Karpas-422 (cell line): ENCODE data around the gene GLIS1. TPM values are rescaled to one million over a fixed set of nuclear protein-coding genes. Genes with fewer than 3 reads are reported as not detected.

ENCODE experiments used
- DNase-seq: peaks from one replicate; pipeline ENCODE4 v3.0.0-alpha.2; 2015
- H2AFZ ChIP-seq: fragments of 200-600 bp; sonication (generic); 2 replicates; pipeline ENCODE4 v1.6.1; 2014; ENCODE audit warnings: antibody characterized with exemption, low read length, mixed read lengths
- H3K27ac ChIP-seq: fragments of 200-600 bp; sonication (generic); 2 replicates; pipeline ENCODE4 v1.5.1; 2014; ENCODE audit warnings: mild to moderate bottlenecking, low read length, moderate library complexity
- H3K27me3 ChIP-seq: fragments of 200-600 bp; sonication (generic); 2 replicates; pipeline ENCODE4 v1.6.1; 2014; ENCODE audit warnings: low read length, mixed read lengths
- H3K36me3 ChIP-seq: fragments of 200-600 bp; sonication (generic); 2 replicates; pipeline ENCODE4 v1.6.1; 2014; ENCODE audit warnings: low read length, mixed read lengths; ENCODE audit not compliant: insufficient read depth
- H3K4me1 ChIP-seq: fragments of 200-600 bp; sonication (generic); 2 replicates; pipeline ENCODE4 v1.6.1; 2014; ENCODE audit warnings: mild to moderate bottlenecking, low read length, mixed read lengths
- H3K4me2 ChIP-seq: fragments of 200-600 bp; sonication (generic); 2 replicates; pipeline ENCODE4 v1.6.1; 2014; ENCODE audit warnings: low read length, low read depth, mild to moderate bottlenecking; ENCODE audit not compliant: poor library complexity, severe bottlenecking
- H3K4me3 ChIP-seq: fragments of 200-600 bp; sonication (generic); 2 replicates; pipeline ENCODE4 v1.5.1; 2014; ENCODE audit warnings: mild to moderate bottlenecking, antibody characterized with exemption, low read length, mixed read lengths
- H3K79me2 ChIP-seq: fragments of 200-600 bp; sonication (generic); 2 replicates; pipeline ENCODE4 v1.6.1; 2014; ENCODE audit warnings: mild to moderate bottlenecking, low read length, mixed read lengths
- H3K9ac ChIP-seq: fragments of 200-600 bp; sonication (generic); 2 replicates; pipeline ENCODE4 v1.6.0; 2014; ENCODE audit warnings: low read length
- H3K9me2 ChIP-seq: fragments of 200-600 bp; sonication (generic), shearing (Covaris generic); replicated peaks from 2 replicates; pipeline ENCODE4 v1.6.0; 2014; ENCODE audit warnings: mild to moderate bottlenecking, low read length, moderate library complexity; ENCODE audit not compliant: insufficient read depth
- H3K9me3 ChIP-seq: fragments of 300-700, 200-600 bp; sonication (generic); 2 replicates; pipeline ENCODE4 v1.6.1; 2014; ENCODE audit warnings: low read length, mixed read lengths
- H4K20me1 ChIP-seq: fragments of 200-600 bp; sonication (generic); 2 replicates; pipeline ENCODE4 v1.6.1; 2014; ENCODE audit warnings: mild to moderate bottlenecking, antibody characterized with exemption, low read length, low read depth; ENCODE audit not compliant: insufficient read depth
- total RNA-seq: library from RNA; depleted of rRNA; stranded (reverse); fragments of >200 nt; shearing (Covaris generic); gene quantifications from 2 replicates; pipeline ENCODE4 v1.2.3, GENCODE V29; 2014; ENCODE audit warnings: low replicate concordance

Gene GLIS1
- total RNA-seq, 1 experiment from 2014 or later, result not detected

GRCh38 chr1:53546409-53547155 lies 192.4 kb downstream of the GLIS1 start:
- Histone ChIP-seq H3K9me3 (no peaks in the 10 kb centered on the region), H3K9me2 (no peaks in the 10 kb centered on the region), H4K20me1 (no peaks in the 10 kb centered on the region), H3K79me2 (no peaks in the 10 kb centered on the region), H3K27ac (no peak overlapping the region), H3K9ac (no peak overlapping the region), H3K4me2 (no peak overlapping the region), H3K27me3 (no peaks in the 10 kb centered on the region), H3K4me3 (no peak overlapping the region), H2AFZ (no peak overlapping the region), H3K4me1 (peaks cover 18% of the 10 kb centered on the region), H3K36me3 (no peaks in the 10 kb centered on the region)
- no peak for DNase-seq

DNA sequence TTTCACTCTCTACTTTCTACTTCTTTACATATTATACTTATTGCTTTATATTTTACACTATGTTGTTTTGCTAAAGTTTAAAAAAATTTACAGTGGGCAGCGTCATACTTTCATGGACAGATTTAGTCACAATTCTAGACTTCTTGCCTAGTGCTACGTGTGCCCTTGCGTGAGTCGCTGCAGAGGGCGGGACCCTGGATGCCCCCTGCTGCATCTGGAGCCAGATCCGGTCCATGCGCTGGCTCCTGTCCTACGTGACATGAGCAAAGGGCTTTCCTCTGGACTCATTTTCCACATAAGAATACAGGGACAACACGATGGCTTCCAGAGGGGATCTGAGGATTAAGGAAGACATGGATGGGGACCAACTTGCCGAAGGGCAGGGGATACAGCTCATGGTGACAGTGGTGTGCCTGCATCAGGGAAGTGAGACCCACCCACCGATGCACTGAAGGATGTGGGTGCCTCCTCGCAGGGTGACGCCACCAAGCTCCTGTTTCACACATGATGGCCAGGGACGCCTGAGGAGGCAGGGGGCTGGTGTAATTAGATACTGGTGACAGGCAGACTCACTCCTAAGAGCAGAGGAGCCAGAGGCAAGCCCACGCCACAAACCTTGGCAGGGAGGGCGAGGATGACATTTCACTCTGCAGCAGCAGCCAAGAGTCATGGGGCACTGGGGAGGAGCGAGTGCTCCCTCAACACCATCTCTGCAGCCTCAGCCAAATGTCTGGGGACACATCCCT lies 193.1 kb downstream of the GLIS1 start:
- H2AFZ ChIP-seq, result no peak overlapping the region
- no peaks in the 10 kb centered on the region for H4K20me1 ChIP-seq
- H3K4me1 ChIP-seq, result peaks cover 21% of the 10 kb centered on the region
- H3K9ac ChIP-seq, result no peak overlapping the region
- no peaks in the 10 kb centered on the region for H3K9me2 ChIP-seq
- no peak overlapping the region for H3K27ac ChIP-seq
- H3K79me2 ChIP-seq, result no peaks in the 10 kb centered on the region
- H3K9me3 ChIP-seq, result no peaks in the 10 kb centered on the region
- no peak overlapping the region for H3K4me2 ChIP-seq
- no peak for DNase-seq
- no peaks in the 10 kb centered on the region for H3K36me3 ChIP-seq
- H3K4me3 ChIP-seq, result no peak overlapping the region
- no peaks in the 10 kb centered on the region for H3K27me3 ChIP-seq

- Histone ChIP-seq H3K27ac (no peak overlapping the region), H4K20me1 (no peaks in the 10 kb centered on the region), H3K4me3 (no peak overlapping the region), H3K9me3 (no peaks in the 10 kb centered on the region), H3K4me1 (peaks cover 21% of the 10 kb centered on the region), H3K79me2 (no peaks in the 10 kb centered on the region), H3K36me3 (no peaks in the 10 kb centered on the region), H2AFZ (no peak overlapping the region), H3K4me2 (no peak overlapping the region), H3K9ac (no peak overlapping the region), H3K27me3 (no peaks in the 10 kb centered on the region), H3K9me2 (no peaks in the 10 kb centered on the region)
- DNase-seq, result no peak
Measured at GRCh38 chr1:53544728-53545515, 194.0 kb downstream of the GLIS1 start.

DNA sequence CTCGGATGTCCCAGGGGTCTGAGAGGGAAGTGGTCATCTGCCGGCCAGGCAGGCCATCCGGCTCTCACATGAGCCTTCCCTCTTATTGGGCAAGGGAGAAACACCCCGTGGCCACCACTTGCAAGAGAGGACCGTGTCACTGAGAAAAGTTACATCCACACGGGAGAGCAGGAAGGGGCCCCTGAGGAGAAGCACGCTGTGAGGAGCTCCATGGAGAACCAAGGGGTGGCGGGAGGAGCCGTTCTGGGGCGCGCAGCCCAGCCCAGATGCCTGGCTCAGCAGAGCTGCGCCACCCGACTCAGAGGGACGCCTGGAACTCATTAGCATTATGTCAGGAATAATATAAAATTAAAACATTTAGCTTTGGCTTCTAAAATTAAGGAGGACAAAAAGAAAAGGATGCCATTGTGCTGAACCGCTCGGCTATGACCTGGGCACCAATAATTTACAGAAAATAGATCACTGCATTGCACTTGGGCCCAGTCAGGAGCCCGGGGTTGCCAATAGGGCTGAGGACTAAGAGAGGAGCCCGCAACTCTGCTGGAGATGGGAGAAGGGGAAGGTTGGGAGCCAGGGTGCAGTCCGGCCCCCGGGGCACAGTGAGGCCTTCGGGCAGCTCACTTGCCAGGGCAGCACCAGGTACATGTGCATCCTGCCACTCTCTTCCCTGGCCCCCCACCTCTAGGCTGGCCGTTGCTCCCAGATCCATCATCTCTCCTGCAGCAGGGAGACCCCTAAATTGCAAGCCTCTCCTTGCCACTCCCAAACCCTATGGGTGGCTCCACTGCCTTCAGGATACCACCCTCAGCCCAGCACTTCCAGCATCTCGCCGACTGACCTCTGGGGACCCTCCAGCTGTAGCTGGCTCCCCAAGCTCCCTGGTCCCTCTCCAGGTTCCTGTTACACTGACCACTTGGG lies 194.9 kb downstream of the GLIS1 start:
- no peaks in the 10 kb centered on the region for H3K9me3 ChIP-seq
- peaks cover 21% of the 10 kb centered on the region for H3K4me1 ChIP-seq
- H3K4me3 ChIP-seq, result no peak overlapping the region
- no peaks in the 10 kb centered on the region for H3K79me2 ChIP-seq
- H3K27me3 ChIP-seq, result no peaks in the 10 kb centered on the region
- no peak for DNase-seq
- no peaks in the 10 kb centered on the region for H3K36me3 ChIP-seq
- H3K4me2 ChIP-seq, result no peak overlapping the region
- H3K9me2 ChIP-seq, result no peaks in the 10 kb centered on the region
- no peaks in the 10 kb centered on the region for H4K20me1 ChIP-seq
- no peak overlapping the region for H3K9ac ChIP-seq
- no peak overlapping the region for H2AFZ ChIP-seq
- H3K27ac ChIP-seq, result no peak overlapping the region

DNA sequence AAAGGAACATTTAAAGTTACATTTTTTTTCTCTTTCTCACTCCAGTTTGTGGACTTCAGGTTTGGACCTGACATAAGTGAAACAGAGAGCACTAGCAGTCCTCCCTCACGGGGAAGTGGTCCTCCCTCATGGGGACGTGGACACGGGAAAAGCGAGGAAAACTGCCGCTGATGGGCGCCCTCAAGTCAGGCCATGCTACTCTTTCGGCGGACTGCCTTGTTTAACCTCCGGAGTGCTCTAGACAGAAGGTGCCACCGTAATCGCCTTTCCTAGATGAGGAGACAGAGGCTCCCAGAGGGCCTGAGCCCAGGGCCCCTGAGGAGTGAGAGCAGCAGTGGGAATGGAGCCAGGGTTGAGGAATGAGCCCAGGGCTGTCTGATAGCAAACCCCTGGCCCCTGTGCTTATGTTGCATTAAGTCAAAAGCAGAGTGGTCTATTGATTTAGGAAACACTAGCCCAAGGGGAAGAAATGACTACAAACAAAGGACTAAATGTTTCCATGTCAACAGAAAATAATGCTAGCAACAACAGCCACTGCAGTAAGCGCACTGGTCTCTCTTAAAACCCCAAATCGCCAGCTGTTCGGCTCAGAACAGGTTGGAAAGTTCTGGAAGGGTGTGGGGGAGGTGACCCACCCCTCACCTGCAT lies 195.7 kb downstream of the GLIS1 start:
- Histone ChIP-seq H2AFZ (no peak overlapping the region), H3K79me2 (no peaks in the 10 kb centered on the region), H3K27ac (no peak overlapping the region), H4K20me1 (no peaks in the 10 kb centered on the region), H3K27me3 (no peaks in the 10 kb centered on the region), H3K9me2 (no peaks in the 10 kb centered on the region), H3K4me3 (no peak overlapping the region), H3K4me1 (peaks cover 21% of the 10 kb centered on the region), H3K9me3 (no peaks in the 10 kb centered on the region), H3K36me3 (no peaks in the 10 kb centered on the region), H3K9ac (no peak overlapping the region), H3K4me2 (peak overlapping the region; percentile 7)
- no peak for DNase-seq

- H3K9me2 ChIP-seq, result no peaks in the 10 kb centered on the region
- H3K27me3 ChIP-seq, result no peaks in the 10 kb centered on the region
- no peaks in the 10 kb centered on the region for H3K9me3 ChIP-seq
- no peaks in the 10 kb centered on the region for H3K36me3 ChIP-seq
- H2AFZ ChIP-seq, result no peak overlapping the region
- H3K4me1 ChIP-seq, result peaks cover 21% of the 10 kb centered on the region
- no peak overlapping the region for H3K4me3 ChIP-seq
- H3K27ac ChIP-seq, result no peak overlapping the region
- H3K9ac ChIP-seq, result no peak overlapping the region
- H3K79me2 ChIP-seq, result no peaks in the 10 kb centered on the region
- no peak for DNase-seq
- H3K4me2 ChIP-seq, result peak overlapping the region; percentile 7
- H4K20me1 ChIP-seq, result no peaks in the 10 kb centered on the region
Measured at GRCh38 chr1:53542551-53542950, 196.4 kb downstream of the GLIS1 start.

- Histone ChIP-seq H3K27me3 (no peaks in the 10 kb centered on the region), H3K4me1 (peaks cover 21% of the 10 kb centered on the region), H4K20me1 (no peaks in the 10 kb centered on the region), H3K4me3 (no peak overlapping the region), H3K27ac (no peak overlapping the region), H3K9me2 (no peaks in the 10 kb centered on the region), H3K9ac (no peak overlapping the region), H3K4me2 (peak overlapping the region; percentile 7), H3K79me2 (no peaks in the 10 kb centered on the region), H3K36me3 (no peaks in the 10 kb centered on the region), H2AFZ (no peak overlapping the region), H3K9me3 (no peaks in the 10 kb centered on the region)
- DNase-seq, result peak; percentile 65
Measured at GRCh38 chr1:53541761-53542550, 197.0 kb downstream of the GLIS1 start.
